HG03139 (cell line): ENCODE data around the gene KRTAP5-8.
"Not testable (repeated sequence)": the region's sequence is repeated elsewhere in the genome, so short reads cannot be mapped to it uniquely, and the experiment has no call there.

ENCODE experiments used
- ATAC-seq: cut with Tn5 transposase; IDR thresholded peaks from one replicate; pipeline ENCODE4 v1.9.1; 2021; ENCODE audit not compliant: unreplicated experiment

Gene KRTAP5-8

DNA sequence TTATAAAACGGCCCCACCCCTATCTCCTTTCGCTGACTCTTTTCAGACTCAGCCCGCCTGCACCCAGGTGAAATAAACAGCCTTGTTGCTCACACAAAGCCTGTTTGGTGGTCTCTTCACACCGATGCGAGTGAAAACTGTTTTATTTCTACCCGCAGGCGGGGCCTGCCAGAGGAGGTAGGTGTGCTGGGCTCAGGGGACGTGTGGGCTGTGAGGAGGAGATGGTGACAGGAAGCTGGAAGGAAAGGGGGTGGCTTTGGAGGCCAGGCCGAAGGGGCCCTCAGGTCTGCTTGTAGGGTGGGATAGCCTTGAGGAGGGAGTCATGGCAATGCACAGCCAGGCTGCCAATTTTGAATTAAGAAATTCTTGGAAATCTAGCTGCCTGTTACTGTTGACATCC, 32.0 kb upstream of the KRTAP5-8 start:
- no peak for ATAC-seq

DNA sequence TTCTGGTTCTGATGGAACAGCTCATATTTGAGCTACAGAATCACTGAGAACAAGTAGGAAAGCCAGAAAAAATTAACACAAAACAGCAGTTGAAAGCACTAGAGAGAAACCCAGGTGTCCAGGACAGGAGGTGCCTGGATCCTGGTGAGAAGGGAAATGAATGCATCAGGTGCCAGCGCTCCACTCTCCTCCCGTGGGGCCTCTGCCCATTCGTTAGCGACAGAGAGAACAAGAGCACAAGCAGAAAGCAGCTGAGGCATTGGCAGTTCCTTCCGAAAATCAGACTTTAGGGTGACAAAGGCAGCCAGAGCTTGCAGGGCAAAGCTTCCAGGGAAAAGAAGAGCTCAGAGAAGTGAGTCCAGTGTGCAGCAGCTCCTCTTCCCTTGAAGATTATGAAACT, 30.7 kb upstream of the KRTAP5-8 start:
- no peak for ATAC-seq

GRCh38 chr11:71518506-71519471, 19.0 kb upstream of the KRTAP5-8 start:
- no peak for ATAC-seq

DNA sequence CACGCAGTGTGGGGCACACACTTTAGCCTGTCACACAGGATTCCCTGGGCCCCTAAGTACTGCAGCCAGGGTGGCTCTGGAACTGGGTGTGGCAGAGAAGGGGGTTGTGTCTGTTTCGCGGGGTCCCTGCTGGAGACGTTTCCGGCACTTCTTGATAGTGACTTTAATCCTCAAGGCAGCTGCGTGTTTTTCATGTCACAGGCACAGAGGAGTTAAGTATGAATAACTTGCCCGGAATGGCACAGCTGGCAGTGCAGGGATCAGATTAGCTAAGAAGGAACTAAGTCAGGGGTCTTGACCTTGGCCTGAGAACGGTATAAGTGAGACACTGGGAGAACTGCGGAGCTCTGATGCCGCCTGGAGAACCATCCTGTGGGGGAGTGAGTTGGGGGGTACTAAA, 18.3 kb upstream of the KRTAP5-8 start:
- no peak for ATAC-seq

- no peak for ATAC-seq
Measured at GRCh38 chr11:71525188-71525937, 12.5 kb upstream of the KRTAP5-8 start.

DNA sequence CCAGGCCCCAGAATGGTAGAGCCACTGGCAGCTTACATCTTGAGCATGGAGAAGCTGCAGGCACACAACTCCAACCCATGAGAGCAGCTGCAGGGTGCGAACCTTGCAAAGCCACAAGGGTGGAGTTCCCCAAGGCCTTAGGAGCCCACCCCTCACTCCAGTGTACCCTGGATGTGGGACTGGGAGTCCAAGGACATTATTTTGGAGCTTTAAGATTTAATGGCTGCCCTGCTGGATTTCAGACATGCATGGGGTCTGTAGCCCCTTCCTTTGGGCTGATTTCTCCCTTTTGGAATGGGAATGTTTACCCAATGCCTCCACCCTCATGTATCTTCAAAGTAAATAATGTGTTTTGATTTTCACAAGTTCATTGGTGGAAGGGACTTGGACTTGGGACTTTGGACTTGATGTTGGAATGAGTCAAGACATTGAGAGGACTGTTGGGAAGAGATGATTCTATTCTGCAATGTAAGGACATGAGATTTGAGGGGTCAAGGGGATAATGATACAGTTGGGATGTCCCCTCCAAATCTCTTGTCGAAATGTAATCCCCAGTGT, 11.8 kb upstream of the KRTAP5-8 start:
- no peak for ATAC-seq

DNA sequence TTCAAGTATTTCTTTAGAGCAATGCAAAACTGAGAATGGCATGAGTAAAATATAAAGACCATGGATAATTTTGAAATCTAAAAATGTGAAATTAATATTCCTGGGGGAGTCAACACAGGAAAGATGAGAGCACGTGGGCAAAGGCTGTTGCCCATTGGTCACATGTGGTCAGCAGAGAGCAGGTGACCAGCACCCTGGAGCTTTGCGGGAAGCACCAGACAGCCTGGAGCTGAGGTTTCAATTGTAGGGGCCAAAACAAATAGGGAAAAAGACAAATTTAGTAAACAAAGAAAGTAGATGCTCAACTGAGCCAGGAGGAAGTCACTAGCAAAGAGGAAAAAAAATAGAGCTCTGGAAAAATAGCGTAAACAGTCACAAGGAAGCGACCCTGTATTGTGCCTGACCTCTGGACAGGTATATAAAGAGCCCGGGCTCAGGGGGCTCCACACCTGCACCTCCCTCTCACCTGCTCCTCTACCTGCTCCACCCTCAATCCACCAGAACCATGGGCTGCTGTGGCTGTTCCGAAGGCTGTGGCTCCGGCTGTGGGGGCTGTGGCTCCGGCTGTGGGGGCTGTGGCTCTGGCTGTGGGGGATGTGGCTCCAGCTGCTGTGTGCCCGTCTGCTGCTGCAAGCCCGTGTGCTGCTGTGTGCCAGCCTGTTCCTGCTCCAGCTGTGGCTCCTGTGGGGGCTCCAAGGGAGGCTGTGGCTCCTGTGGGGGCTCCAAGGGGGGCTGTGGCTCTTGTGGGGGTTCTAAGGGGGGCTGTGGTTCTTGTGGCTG, 10.8 kb upstream of the KRTAP5-8 start, which contains the start of gene KRTAP5-7:
Gene KRTAP5-7 (plus strand): TSS at position 472 of the 780 bp plus-strand sequence. CDS start 34 bp downstream, at position 506.
- ATAC-seq = not testable (repeated sequence)

DNA sequence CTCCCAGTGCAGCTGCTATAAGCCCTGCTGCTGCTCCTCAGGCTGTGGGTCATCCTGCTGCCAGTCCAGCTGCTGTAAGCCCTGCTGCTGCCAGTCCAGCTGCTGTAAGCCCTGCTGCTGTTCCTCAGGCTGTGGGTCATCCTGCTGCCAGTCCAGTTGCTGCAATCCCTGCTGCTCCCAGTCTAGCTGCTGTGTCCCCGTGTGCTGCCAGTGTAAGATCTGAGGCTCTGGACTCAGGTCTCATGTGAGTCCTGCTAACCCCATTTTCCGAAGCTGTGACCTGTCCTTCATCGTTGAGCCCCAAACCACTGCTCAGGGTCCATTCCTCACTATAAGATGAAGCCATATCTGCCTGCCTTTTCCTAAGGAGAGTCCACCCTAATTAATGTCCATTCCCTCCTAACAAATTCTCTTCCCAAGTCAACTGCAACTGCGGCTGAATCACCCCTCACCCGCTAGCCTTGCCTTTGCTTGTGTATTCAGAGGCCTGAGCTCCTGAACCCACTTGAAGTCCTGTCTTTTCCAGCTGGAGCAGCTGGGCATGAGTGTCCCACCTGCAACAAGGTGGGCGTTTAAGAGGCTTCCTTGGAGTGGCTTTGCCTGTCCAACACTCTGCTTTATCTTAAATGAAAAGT, 10.1 kb upstream of the KRTAP5-8 start:
- ATAC-seq = no peak

- ATAC-seq = no peak
Measured at GRCh38 chr11:71530602-71531001, 7.2 kb upstream of the KRTAP5-8 start.

- ATAC-seq = no peak
Measured at GRCh38 chr11:71532036-71532610, 5.7 kb upstream of the KRTAP5-8 start.

GRCh38 chr11:71534711-71535608, 2.9 kb upstream of the KRTAP5-8 start:
- not testable (repeated sequence) for ATAC-seq

GRCh38 chr11:71535825-71536224, 2.0 kb upstream of the KRTAP5-8 start:
- no peak for ATAC-seq

- ATAC-seq = no peak
Measured at GRCh38 chr11:71537537-71537936, 288 bp upstream of the KRTAP5-8 start.

GRCh38 chr11:71538666-71538990, 803 bp downstream of the KRTAP5-8 start:
- ATAC-seq = no peak

- no peak for ATAC-seq
Measured at GRCh38 chr11:71539017-71539416, 1.2 kb downstream of the KRTAP5-8 start.

DNA sequence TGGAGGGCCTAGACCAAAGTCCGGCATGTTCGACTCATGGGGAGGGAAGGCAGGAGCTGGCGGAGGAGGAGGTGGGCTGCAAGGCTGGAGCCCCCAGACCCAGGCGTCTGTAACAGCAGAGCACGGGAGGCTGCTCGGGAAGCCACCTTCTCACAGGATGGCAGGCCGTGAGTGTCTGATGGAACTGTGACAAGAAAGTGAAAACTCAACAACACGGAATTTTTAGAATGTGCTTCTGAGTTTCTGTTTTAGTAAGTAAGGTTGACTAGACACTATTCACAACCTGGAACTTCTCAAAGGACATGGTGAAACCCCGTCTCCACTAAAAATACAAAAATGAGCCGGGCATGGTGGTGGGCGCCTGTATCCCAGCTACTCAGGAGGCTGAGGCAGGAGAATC, 2.1 kb downstream of the KRTAP5-8 start:
- ATAC-seq = not testable (repeated sequence)

DNA sequence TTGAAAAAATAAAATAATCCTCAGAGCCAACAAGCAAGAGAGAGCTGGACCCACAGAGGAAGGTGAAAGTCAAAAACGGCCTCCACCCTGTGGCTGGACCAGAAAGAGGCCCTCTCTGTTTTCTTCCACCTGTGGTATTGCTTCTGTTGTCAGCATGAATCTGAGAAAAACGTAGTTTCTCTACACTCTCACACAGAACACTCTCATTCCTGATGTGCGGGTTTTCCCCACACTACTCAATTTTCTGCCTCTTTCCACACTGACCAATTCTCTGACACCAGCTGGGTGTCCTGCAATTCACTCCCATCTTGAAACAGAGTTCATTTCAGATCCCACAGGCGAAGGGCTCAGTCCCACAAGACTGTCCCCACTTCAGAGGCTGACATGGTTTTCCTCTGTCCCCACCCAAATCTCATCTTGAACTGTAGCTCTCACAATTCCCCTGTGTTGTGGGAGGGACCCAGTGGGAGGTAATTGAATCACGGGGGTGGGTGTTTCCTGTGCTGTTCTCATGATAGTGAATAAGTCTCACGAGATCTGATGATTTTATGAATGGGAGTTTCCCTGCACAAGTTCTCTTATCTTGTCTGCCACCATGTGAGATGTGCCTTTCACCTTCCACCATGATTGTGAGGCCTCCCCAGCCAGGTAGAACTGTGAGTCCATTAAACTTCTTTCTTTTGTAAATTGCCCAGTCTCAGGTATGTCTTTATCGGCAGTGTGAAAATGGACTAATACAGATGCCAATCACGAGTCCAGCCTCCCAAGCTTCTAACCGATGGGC, 2.9 kb downstream of the KRTAP5-8 start:
- ATAC-seq = not testable (repeated sequence)

GRCh38 chr11:71542382-71542781, 4.6 kb downstream of the KRTAP5-8 start:
- ATAC-seq = no peak
